Measurements from ENCODE around the gene NOL4L.
"Not testable (repeated sequence)": the region's sequence is repeated elsewhere in the genome, so short reads cannot be mapped to it uniquely, and the experiment has no call there.

NOL4L gene

DNA sequence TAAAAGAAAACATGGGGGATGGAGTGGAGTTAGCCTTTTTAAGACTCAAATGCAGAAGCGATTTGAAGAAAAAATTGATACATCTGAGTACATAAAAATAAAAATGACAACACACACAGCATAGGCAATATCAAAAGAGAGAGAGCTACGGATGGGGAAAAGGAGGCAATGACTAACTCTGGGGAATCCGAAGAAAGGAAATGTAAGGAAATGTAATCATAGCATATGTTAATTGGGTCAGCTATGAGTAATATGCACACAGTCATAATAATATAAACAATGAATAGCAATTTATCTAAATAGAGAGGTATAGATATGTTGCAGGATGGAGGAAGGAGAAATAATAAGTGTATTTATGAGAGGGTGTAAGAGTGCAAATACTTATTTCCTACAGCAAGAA lies 83.4 kb downstream of the NOL4L start:
- DNase-seq = no peak

DNA sequence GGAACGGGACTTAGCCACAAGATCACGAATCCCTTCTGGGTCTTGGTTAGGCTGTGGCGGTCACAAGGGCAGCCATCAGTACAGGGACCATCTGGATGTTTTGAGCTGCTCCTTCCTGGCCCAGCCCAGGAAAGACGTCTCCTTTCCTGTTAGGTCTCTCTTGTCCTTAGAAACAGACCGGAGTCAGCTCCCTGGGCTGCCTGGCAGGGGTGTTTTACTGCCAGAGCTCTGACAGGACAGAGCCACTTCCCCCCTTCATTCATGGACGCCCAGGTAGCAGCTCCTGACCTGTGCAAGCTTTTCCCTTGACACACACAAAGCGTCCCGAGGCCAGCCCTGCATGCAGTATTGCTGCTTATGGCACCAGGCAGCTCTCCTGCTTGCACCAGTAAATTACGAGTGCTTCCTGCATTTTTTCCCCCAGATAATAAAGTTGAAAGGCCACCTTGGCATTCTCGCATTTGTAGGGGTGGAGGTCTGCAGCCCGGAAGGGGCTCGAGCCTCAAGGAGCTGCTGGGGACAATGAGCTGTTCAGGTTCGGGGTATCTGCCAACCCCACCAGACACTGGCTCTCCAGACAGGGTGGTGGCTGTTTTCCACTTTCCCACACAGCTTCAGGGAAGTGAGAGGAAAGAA lies 87.4 kb downstream of the NOL4L start:
- DNase-seq = no peak

DNA sequence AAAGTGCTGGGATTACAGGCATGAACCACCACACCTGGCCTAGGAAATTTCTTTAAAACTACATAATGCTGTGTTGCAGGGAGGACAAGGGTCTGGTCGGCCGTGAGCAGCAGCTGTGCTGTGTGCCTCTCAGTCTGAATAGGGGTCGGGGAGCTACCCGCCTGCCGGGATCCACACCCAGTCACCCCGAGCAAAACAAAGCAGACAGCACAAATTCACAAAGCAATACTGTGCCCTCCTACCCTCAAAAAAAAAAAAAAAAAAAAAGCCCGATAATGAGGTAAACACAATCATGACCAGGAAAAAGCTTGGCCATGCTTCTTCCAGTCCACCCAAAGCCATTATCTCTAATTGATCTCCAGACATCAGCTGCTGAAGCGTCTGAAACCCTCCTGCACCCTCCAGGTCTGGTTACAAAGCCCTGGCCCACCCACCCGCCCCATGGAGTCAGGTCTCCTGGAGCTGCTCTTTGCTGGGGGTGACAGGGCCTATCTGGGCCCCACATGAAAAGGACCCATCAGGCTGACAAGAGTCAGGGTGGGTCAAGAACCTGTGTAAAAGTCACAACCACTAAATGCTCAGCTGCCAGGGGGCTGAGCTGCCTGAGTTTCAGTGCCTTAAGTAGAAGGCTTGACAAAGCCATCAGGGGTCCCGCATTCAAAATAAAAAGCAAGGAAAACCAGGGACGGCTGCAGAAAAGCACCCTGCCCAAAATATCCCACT lies 88.2 kb downstream of the NOL4L start:
- DNase-seq = no peak

DNA sequence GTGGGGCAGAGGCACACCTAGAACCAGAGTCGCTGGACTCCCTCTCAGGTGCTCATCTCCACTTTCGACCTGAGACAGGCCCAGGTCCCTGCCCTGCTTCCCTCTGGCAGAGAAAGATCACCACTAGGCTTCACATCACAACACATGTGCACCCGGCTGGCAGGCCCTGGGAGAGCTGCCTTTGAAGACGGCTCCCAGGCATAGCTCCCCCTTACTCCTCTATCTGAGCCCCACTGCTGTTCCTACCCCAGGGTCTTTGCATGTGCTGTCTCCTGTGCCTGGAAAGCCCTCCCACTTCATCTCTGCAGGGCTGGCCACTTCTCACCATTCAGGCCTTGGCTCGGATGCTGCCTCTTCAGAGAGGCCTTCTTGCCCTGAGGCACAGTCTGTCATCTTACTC lies 89.2 kb downstream of the NOL4L start:
- no peak for DNase-seq

DNA sequence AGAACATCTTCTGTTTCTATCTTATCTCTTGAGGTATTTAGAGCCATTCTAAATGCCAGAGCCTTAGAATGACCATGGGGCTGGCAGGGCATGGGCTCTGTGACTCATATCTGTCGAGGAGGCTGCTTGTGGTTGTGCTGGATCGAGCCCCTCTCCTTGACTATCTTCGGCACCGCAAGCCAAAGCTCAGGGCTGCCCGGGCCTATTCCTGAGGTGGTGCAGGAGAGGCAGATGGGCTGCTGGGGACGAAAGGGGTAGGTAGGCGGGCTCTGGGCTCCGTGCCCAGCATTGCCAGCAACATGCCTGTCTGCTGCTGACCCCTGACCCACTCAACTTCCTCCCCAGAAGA lies 89.9 kb downstream of the NOL4L start:
- no peak for DNase-seq

DNA sequence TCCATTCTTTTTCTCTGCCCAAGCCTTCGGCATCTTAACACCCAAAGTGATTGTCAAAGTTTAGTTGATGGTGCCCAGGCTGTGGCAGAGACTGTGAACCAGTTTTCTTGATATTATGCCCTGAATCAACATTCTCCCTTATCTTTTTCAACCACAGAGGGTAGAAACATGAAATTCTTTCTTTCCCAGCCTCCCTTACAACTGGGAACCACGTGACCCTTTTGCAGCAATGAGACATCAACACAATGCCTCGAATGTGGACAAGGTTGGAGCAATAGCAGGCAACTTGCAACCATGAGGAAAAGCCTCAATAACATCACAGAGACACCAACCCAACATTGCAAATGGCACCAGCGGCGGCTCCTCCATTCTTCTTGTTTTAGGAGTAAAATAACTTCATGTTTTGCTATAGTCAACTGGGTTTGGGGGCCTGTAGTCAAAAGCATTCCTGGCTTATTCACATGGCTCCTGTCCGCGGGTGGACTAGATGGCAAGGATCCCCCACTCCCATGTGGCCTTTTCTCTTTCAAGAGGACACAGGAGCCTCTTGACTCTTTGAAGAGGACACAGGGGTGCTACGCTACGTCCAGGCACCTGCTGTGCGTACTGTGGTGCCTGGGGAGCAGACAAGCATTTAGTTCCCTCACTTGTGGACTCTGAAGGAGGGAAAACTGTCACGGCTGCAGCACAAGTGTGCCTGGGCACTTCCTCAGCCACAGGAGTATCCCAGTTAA lies 90.5 kb downstream of the NOL4L start:
- DNase-seq = no peak

DNA sequence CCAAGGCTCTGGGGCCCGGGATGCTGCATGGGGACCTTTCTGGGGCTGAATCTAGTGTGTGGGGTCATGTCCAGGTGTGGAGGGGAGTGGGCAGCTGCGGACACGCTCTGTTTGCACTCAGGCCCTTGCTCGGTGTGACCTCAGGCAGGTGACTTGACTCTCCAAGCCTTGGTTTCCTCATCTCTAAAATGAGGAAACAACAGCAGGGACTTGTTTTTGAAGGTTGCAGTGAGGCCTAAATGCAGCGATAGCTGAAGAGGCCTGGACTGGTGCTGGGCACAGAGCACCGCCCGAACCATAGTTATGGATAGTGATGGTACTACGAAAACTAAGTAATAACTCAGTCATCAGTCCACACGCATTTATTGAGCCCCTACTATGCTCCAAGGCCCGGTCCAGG lies 91.8 kb downstream of the NOL4L start:
- DNase-seq = no peak

DNA sequence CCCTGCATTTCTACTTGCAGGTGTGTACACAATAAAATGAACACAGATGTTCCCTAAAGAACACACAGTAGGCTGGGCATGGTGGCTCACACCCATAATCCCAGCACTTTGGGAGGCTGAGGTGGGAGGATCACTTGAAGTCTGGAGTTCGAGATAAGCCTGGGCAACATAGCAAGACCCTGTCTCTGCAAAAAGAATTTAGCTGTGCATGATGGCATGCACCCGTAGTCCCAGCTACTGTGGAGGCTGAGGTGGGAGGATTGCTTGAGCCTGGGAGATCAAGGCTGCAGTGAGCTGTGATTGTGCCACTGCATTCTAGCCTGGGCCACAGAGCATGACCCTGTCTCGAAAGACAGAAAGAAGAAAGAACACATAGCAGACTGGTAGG lies 93.4 kb downstream of the NOL4L start:
- not testable (repeated sequence) for DNase-seq

DNA sequence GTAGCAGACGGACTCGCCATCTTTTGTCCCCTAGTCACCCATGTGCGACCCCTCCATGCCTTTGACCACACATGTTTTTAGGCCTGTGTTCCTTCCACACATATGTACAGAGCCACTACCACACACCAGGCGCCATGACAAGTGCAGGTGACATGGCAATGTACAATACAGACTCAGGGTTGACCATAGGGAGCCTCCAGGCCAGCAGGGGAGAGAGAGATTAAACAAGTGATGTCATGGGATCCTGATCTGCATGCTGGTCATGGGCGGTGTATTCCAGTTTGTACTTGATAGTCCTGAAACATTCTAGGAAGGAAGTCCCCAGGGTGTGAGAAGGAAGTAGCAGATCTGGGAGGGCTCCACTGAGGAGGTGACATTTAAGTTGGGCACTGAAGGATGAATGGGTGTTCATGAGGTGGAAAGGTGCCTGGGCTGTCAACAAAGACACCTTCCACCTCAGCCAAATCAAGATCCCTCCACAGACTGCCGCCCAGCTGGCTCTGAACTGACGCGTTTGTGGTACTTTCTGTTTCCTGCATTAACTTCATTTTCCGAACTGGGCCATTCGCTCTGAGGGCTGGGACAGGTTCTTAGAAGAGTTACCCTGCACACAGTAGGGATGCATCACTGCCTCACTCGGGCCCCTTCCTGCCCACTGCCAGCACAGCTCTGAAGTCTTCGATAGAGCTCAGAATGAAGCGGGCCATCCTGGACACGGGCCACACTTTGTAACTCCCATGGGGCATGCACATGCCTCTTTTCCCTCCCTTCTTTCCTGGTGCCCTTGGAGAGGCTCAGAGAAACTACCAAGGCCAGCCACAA lies 94.0 kb downstream of the NOL4L start:
- no peak for DNase-seq

DNA sequence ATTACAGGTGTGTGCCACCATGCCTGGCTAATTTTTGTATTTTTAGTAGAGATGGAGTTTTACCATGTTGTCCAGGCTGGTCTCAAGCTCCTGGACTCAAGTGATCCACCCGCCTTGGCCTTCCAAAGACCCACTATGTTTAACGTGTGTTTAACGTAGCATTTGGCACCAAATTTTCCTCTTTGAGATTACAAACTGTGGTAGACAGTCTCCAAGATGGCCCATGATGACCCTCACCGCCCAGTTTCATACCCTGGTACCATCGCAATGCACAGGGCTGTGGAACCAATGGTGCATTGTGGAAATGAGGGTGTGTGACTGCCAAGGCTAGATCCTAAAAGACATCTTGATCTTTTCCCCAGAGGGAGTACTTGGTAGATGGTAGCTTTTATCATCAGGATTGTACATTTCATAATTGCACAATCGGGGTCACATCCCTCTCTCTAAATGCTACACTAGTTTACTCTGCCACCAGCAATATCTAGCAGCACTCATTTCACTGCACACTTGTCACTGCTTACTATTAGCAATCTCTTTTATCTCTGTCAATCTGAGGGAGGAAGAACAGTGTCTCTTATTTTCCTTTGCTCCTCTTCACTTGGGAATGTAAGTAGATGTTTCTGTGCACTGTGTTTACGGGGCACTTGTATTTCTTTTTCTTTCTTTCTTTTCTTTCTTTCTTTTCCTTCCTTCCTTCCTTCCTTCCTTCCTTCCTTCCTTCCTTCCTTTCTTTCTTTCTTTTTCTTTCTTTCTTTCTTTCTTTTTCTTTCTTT lies 96.9 kb downstream of the NOL4L start:
- DNase-seq = no peak

DNA sequence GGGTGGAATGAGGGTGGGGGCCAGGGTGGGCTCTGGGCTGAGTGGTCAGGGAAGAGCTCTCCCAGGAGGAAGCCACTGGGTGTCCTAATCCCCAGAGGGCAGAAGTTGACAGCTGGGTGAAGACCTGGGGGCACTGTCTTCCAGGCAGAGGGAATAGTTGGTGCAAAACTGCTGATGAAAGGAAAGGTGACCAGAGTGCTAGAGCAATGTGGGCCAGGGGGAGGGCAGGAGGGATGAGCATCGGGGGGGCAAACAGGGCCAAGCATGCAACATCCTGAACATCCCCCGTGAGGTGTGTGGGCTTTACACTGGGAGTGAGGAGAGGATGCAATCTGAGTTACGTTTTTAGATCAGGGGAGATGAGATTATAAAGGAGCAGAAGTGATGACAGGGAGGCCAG lies 97.8 kb downstream of the NOL4L start:
- DNase-seq = no peak

DNA sequence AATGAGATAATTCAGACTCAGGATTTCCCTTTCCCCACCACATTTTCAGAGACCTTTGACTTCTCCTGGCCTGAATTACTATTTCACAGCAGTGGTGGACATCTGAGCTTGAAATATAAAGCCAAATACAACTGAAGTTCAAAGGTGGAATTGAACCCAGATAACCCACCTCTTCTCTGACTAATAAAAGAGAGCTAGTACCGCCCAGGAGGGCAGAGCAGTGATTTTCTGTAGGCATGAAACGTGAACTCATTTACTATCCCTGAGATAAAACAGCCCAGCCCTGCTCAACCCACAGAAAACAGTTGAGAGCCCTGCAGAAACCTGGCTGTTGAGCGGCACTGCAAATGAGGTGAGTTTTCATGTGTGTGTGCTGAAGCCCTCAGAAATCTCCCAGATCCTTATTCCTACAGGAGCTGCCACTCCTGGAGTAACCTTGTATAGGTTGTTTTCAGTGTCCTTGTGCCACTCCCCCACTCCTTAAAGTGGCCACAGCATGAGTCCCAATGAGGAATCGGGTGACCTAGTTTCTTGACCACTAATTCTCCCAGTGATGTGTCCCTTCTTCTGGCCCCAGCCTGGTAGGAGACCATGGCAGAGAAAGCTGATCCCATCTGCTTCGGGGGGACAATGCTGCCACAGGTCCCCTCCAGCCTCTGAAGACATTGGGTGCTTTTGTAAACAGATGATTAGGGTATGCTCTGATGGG lies 99.2 kb downstream of the NOL4L start:
- no peak for DNase-seq

DNA sequence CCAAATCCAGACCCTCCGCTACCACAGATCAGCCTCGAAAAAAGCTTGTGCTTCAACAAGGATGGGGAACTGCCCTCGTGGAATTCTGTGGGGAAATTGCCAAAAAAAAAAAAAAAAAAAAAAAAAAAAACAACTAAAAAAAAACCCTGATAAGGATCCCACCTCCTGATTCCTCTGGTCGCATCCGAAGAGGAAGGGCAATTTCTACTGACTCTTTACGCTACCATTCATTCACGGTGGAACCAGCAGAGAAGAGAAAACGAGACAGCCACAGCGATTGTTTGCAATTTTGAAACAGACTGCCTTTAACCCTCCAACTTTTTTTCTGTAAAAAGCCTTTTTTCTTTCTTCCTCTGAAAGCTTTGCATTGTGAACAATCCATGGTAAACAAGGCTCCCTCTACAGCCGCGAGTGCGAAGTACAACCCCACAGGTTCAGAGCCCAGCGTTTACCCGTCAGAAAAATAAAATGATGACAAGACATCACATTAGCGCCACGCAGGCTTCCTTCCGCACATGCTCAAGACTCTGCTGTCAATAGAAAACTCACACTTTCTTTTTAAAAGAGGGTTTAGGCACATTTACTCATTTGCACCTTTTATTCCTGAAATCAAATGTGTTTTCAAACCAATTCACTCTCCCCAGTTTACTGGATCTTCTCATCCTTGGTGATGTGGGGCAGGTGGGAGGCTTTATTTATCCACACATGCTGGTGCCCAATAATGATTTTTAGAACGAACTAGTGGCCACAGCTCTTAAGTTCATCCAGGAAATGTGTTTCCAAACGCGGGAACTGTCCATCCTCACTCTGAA lies 100.0 kb downstream of the NOL4L start:
- peak; percentile 89 for DNase-seq

DNA sequence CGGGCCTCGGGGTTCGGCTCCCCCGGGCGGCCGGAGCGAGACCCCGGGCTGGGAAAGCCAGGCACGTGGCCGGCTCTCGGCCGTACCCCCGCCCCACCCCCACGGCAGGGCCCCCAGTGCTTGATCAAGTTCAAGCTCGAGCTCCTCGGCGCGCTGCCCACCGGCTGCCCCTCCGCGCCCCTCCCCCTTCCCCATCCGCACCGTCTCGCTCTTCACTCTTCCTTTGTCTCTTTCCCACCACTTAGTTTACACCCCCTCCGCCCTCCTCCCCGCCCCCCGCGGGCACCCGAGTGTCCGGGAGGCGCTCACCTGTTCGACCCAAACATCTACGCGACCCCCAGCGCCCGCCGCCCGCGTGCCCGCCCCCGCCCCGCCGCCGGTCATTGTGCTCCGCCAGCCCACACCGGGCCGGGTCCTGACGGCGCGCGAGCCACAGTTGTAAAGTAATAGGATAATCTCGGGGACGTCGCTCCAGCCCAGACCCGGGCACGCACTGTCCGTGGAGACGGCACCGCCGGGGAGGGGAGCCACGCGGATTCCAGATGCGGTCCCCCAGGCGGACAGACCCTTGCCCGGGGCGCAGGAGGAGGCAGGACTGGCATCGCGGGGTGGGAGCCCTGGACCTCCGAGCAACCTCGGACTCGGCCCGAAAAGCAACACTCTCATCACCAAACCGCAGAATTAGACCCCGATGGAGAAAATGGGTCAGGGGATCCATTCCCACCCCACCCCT lies 100.7 kb downstream of the NOL4L start:
- peak; percentile 19 for DNase-seq

DNA sequence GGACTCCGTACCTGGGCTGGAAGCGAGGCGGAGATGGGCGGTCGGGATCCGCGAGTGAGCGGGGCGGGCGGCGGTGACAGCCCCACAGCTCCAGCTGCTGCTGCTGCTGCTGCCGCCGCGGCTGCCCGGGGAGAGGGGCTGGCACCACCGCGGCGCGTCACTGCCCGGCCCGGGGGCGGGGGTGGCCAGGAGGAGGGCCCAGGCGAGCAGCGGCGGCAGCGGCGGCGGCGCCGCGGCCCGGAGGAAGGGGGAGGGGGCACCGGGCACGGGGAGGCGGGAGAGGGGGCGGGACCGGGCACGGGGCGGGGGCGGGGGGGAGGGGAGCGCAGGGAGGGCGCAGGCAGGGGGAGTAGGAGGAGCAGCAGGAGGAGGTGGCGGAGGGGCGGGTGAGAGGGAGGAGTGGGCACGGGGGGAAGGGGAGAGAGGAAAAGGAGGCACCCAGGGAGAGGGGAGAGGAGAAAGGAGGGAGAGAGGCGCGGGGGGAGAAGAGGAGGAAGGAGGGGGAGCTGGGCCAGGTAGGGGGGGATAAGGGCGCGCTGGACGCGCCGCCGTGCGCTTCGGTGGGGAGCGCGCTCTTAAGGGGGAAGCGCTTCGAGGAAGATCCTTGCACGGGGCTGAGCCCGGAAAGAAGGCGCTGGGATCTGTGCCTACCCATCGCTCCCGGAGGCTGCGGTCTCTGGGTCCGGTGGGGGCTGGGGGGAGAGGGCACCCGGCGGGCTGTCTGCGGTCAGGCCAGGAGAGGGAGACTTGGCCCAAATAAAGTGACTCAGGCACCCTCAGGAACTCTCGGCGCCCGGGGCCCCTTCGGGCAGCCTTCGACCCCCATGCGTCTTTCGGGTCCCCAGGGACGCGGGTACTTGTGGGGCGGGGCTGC lies 101.5 kb downstream of the NOL4L start:
- peak; percentile 80 for DNase-seq

DNA sequence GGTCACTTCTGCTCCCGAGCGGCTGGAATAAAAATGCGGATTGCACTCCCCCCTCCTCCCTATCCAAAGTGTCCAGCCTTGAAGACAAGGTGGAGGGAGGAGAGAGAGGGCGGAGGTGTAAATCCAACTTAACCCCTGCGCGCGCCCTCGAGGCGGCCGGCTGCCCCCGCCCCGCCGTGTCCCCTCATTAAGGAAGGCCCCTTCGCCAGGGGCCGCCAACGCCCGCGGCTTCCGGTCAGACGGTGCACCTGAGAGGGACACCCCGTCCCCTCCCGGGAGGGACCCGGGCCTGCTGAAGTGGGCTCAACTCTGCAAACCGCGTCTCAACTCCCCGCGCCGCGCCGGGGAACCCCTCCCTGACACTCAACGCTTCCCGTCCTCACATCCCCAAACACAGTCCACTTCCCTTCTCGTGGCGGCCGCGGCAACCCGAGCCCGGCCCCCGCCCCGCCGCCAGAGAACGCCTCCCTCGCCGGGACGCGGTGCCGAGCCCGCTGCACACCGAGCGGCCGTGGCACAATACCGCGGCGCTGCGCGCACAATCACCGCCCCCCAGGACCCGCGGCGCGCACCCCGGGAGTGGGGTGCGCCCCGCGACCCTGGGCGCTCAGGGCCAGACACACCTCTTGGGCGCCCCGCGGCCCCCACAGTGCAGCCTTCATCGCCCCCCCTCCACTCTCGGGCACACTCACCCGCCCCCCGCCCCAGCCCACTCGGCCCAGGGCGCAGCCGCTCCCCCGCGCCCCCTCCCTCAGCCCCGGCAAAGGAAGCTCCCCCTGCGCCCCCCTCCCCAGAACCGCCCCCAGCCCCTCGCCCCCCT lies 102.5 kb downstream of the NOL4L start:
- DNase-seq = peak; percentile 45

DNA sequence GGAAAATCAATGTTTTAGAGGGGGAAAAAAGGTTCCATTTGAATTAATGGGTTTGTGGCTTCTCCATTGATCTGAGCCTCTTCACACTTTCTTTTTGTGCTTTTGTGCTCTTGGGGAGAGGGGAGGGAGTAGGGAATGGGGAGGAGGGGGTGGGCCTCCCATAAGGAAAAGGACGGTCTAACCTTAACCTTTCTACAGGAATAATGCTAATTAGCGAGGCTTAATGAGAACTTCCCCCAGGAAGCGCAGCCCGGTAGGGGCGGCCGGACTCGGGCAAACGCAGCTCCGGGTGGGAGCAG lies 103.0 kb downstream of the NOL4L start:
- DNase-seq = no peak

DNA sequence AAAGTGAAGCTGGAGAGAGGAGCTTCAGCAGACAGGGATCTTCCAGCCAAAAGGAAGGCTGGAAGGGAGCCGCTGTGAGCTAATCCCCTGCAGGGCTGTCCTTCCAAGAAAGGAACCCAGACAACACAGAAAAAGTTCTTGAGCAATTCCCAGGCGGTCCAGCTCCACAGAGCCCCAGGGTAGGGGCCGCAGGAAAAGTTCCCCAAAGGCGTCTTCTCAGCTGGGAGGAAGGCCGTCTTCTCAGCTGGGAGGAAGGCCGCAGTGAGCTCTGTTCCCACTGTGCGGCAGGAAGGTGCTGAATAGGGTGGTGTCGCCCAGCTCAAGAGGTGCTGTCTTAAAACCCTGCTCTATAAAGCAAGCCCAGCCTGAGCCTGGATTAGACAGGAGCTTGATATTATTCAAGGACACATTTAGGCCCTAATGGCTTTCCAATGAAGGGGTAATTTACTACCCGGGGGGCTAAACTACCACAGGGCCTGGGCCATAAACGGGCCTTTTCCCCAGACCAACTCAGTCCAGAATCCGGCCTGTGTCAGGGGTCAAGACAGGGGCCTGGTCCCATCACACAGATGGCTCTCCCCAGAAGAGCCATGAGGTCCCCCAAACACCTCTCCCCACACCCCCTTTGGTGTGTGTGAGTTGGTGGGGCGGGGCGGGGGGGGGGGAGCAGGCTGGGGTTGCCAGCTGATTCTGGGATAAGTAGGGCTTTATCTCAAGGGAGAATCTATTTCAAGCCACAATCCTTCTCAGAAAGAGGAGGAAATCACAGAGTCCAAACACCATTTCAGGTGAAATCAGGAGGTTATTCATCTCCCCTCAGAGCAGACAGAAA lies 103.6 kb downstream of the NOL4L start:
- DNase-seq = no peak

Data from CD4-positive, alpha-beta T cell treated with Interleukin-10 for 1 hour (primary cell).